ENCODE results near the gene SLC25A12.
A peak's percentile ranks its signal among the peaks of the same experiment; 100 is the strongest.

Gene SLC25A12

DNA sequence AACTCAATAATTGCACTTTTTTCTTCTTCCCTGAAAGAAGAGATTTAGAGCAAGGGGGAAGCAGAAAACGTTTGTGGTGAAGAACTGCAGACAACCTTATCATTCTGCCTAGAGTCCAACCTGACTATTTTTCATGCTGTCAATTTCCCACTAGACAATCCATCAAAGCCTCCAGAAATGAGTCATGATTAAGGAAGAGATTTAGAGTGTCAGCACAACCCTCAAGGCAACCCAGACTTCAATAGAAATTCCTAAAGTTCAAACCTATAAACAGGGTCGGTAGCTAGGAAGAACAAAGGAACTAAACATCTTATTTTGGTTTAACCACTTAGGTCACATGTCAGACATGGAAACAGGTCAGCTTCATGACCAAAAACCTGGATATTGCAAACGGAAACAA lies 86.9 kb downstream of the SLC25A12 start:
- ChIA-PET POLR2A (no interaction called here), CTCF (no interaction called here)
- DNase-seq (ENCODE audit: extremely low spot score) = no peak
- TF ChIP-seq, protein P1, sequence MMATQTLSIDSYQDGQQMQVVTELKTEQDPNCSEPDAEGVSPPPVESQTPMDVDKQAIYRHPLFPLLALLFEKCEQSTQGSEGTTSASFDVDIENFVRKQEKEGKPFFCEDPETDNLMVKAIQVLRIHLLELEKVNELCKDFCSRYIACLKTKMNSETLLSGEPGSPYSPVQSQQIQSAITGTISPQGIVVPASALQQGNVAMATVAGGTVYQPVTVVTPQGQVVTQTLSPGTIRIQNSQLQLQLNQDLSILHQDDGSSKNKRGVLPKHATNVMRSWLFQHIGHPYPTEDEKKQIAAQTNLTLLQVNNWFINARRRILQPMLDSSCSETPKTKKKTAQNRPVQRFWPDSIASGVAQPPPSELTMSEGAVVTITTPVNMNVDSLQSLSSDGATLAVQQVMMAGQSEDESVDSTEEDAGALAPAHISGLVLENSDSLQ (IDR thresholded peaks at IDR 0.05) = peak; percentile 45; the same call in 1 of the 2 replicates
- TF ChIP-seq L3MBTL2 (conservative IDR thresholded peaks at IDR 0.05) = no peak

DNA sequence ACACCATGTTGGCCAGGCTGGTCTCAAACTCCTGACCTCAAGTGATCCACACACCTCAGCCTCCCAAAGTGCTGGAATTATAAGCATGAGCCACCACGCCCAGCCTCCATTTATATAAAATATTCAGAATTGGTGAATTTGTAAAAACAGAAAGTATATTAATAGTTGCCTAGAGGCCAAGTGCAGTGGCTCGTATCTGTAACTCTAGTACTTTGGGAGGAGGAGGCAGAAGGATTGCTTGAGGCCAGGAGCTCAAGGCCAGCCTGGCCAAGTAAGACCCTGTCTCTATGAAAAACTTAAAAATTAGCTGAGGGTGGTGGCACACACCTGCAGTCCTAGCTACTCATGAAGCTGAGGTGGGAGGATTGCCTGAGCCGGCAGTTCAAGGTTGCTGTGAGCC lies 89.6 kb downstream of the SLC25A12 start:
- POLR2A ChIA-PET = no interaction called here
- CTCF ChIA-PET = no interaction called here
- DNase-seq (ENCODE audit: extremely low spot score) = no peak
- TF ChIP-seq NFRKB (IDR thresholded peaks at IDR 0.05) (no peak), SP1 (IDR thresholded peaks at IDR 0.05) (no peak), SUZ12 (IDR thresholded peaks at IDR 0.05) (no peak), FOXM1 (IDR thresholded peaks at IDR 0.05; ENCODE audit: borderline replicate concordance) (no peak), ELF4 (IDR thresholded peaks at IDR 0.05) (no peak), ARNT (IDR thresholded peaks at IDR 0.05) (no peak), TARDBP (IDR thresholded peaks at IDR 0.05) (no peak), L3MBTL2 (conservative IDR thresholded peaks at IDR 0.05) (no peak), LEF1 (IDR thresholded peaks at IDR 0.05; ENCODE audit: borderline replicate concordance) (no peak), HDGF (IDR thresholded peaks at IDR 0.05; ENCODE audit: borderline replicate concordance) (no peak), FOXA1 (IDR thresholded peaks at IDR 0.05) (no peak), BHLHE40 (IDR thresholded peaks at IDR 0.05; ENCODE audit: borderline replicate concordance) (no peak), ZNF384 (IDR thresholded peaks at IDR 0.05) (no peak), CTBP1 (IDR thresholded peaks at IDR 0.05; ENCODE audit: borderline replicate concordance) (no peak), FOXK2 (IDR thresholded peaks at IDR 0.05) (no peak)
- TF ChIP-seq, protein P1 (IDR thresholded peaks at IDR 0.05) = no peak

DNA sequence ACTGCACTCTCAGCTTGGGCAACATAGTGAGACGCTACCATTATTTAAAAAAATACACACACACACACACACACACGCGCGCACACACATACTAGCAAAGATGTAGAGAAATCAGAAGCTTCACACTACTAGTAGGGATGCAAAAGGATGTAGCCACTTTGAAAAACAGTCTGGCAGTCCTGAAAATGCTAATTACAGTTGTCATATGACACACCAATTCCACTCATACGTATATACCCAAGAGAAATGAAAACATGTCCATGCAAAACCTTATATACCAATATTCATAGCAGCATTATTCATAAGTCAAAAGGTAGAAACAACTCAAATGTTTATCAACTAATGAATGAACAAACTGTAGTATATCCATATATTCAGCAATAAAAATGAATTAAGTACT lies 90.3 kb downstream of the SLC25A12 start:
- TF ChIP-seq TARDBP (IDR thresholded peaks at IDR 0.05) = no peak
- no peak for DNase-seq (ENCODE audit: extremely low spot score)
- POLR2A ChIA-PET = no interaction called here
- CTCF ChIA-PET = no interaction called here

DNA sequence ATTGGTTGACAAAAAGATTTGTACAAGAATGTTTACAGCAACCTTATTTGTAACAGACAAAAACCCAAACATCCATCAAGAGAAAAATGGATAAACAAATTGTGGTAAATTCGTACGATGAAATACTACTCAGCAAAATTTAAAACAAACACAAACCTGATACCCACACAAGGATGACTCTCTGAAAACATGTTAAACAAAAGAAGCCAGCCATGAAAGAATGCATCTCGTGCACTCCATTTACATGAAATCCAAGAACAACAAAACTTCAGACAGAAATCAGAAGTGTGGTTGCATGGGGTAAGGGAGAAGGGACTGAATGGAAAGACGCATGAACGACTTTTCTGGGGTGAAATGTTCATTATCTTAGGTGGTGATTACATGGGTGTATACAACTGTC lies 93.4 kb downstream of the SLC25A12 start:
- TF ChIP-seq SP1 (IDR thresholded peaks at IDR 0.05) = no peak
- no peak for TF ChIP-seq L3MBTL2 (conservative IDR thresholded peaks at IDR 0.05)
- TF ChIP-seq FOXM1 (IDR thresholded peaks at IDR 0.05; ENCODE audit: borderline replicate concordance) = no peak
- TF ChIP-seq HDGF (IDR thresholded peaks at IDR 0.05; ENCODE audit: borderline replicate concordance) = no peak
- no peak for TF ChIP-seq NFRKB (IDR thresholded peaks at IDR 0.05)
- no peak for TF ChIP-seq CTBP1 (IDR thresholded peaks at IDR 0.05; ENCODE audit: borderline replicate concordance)
- no peak for TF ChIP-seq BHLHE40 (IDR thresholded peaks at IDR 0.05; ENCODE audit: borderline replicate concordance)
- no peak for TF ChIP-seq ELF4 (IDR thresholded peaks at IDR 0.05)
- no peak for TF ChIP-seq FOXK2 (IDR thresholded peaks at IDR 0.05)
- no peak for TF ChIP-seq SUZ12 (IDR thresholded peaks at IDR 0.05)
- TF ChIP-seq, protein P1 (IDR thresholded peaks at IDR 0.05) = no peak
- TF ChIP-seq ZNF384 (IDR thresholded peaks at IDR 0.05) = no peak
- TF ChIP-seq ARNT (IDR thresholded peaks at IDR 0.05) = no peak
- no peak for TF ChIP-seq LEF1 (IDR thresholded peaks at IDR 0.05; ENCODE audit: borderline replicate concordance)
- no peak for TF ChIP-seq FOXA1 (IDR thresholded peaks at IDR 0.05)
- TF ChIP-seq TARDBP (IDR thresholded peaks at IDR 0.05) = no peak
- DNase-seq (ENCODE audit: extremely low spot score) = no peak
- ChIA-PET POLR2A (no interaction called here), CTCF (no interaction called here)

DNA sequence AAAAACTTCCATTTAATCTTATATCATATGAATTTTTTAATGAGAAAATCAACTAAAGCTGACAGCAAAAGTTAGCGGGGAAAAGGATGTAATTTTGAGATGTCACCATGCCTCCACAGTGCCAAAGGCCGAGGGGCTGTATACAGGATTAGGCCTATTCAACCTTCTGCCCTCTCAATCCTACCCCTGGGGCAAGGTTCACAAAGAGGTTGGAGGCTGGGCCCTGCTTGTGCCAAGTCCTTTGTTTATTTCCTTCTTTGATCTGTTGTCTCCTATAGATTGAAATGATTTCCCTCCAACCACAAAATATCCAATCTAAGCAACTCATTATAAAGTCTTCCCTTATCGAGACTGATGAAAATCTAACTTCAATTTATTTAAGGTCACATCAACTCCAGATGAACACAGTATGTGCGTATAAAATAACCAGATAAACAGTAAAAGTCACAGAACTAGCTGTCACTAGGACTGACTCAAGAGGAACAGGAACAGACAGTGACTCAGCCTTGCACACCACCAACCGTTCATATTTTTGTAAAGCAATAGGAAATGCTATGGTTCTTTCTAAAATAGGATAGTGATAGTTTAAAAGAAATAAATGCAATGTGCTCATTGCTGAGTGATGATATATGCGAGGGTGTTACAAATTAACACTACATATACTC lies 95.8 kb downstream of the SLC25A12 start:
- CTCF ChIA-PET = no interaction called here
- TF ChIP-seq CTBP1 (IDR thresholded peaks at IDR 0.05; ENCODE audit: borderline replicate concordance) = no peak
- no peak for TF ChIP-seq ZNF384 (IDR thresholded peaks at IDR 0.05)
- TF ChIP-seq, protein P1 (IDR thresholded peaks at IDR 0.05) = no peak
- TF ChIP-seq TARDBP (IDR thresholded peaks at IDR 0.05) = no peak
- no peak for TF ChIP-seq FOXA1 (IDR thresholded peaks at IDR 0.05)
- no peak for TF ChIP-seq HDGF (IDR thresholded peaks at IDR 0.05; ENCODE audit: borderline replicate concordance)
- TF ChIP-seq FOXK2 (IDR thresholded peaks at IDR 0.05) = no peak
- TF ChIP-seq LEF1 (IDR thresholded peaks at IDR 0.05; ENCODE audit: borderline replicate concordance) = no peak
- TF ChIP-seq BHLHE40 (IDR thresholded peaks at IDR 0.05; ENCODE audit: borderline replicate concordance) = no peak
- no peak for TF ChIP-seq SP1 (IDR thresholded peaks at IDR 0.05)
- no peak for DNase-seq (ENCODE audit: extremely low spot score)
- POLR2A ChIA-PET = no interaction called here

DNA sequence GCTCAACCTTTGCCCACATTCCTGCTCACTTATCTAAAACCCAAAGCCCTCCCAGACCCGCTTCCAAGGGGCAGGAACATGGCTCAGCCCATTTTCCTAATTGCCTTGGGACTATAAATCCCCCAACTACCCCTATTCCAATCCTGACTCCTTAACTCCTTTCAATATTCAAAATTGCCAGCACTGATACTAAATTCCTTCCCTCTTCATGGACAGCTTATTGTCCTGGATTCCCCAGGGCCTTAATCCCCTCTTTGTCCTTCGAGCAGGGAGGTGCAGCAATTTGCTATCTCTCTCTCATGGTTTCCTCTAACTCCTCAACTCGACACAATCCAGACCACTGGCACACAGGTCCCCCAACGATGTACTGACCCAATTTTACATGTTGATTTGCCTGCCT lies 99.1 kb downstream of the SLC25A12 start:
- TF ChIP-seq, protein P1 (IDR thresholded peaks at IDR 0.05) = no peak
- no peak for TF ChIP-seq HDGF (IDR thresholded peaks at IDR 0.05; ENCODE audit: borderline replicate concordance)
- TF ChIP-seq LEF1 (IDR thresholded peaks at IDR 0.05; ENCODE audit: borderline replicate concordance) = no peak
- no peak for TF ChIP-seq FOXA1 (IDR thresholded peaks at IDR 0.05)
- no peak for TF ChIP-seq ARNT (IDR thresholded peaks at IDR 0.05)
- no peak for TF ChIP-seq L3MBTL2 (conservative IDR thresholded peaks at IDR 0.05)
- TF ChIP-seq FOXK2 (IDR thresholded peaks at IDR 0.05) = no peak
- TF ChIP-seq ZNF384 (IDR thresholded peaks at IDR 0.05) = no peak
- TF ChIP-seq BHLHE40 (IDR thresholded peaks at IDR 0.05; ENCODE audit: borderline replicate concordance) = no peak
- TF ChIP-seq ELF4 (IDR thresholded peaks at IDR 0.05) = no peak
- no peak for TF ChIP-seq SUZ12 (IDR thresholded peaks at IDR 0.05)
- no peak for TF ChIP-seq CTBP1 (IDR thresholded peaks at IDR 0.05; ENCODE audit: borderline replicate concordance)
- no peak for TF ChIP-seq SP1 (IDR thresholded peaks at IDR 0.05)
- TF ChIP-seq TARDBP (IDR thresholded peaks at IDR 0.05) = no peak
- TF ChIP-seq FOXM1 (IDR thresholded peaks at IDR 0.05; ENCODE audit: borderline replicate concordance) = no peak
- no peak for TF ChIP-seq NFRKB (IDR thresholded peaks at IDR 0.05)
- POLR2A ChIA-PET = no interaction called here
- DNase-seq (ENCODE audit: extremely low spot score) = no peak
- CTCF ChIA-PET = no interaction called here

All from HEK293T (cell line).